ENCODE results near the gene BACE1. TPM values are rescaled to one million over a fixed set of nuclear protein-coding genes. Genes with fewer than 3 reads are reported as not detected.

Gene BACE1
- total and polyA plus RNA-seq, 2 of the 13 experiments (the other 11 are each of a cell fraction or from before 2014, with no cell fraction given) = 7.5 to 17.9 TPM

DNA sequence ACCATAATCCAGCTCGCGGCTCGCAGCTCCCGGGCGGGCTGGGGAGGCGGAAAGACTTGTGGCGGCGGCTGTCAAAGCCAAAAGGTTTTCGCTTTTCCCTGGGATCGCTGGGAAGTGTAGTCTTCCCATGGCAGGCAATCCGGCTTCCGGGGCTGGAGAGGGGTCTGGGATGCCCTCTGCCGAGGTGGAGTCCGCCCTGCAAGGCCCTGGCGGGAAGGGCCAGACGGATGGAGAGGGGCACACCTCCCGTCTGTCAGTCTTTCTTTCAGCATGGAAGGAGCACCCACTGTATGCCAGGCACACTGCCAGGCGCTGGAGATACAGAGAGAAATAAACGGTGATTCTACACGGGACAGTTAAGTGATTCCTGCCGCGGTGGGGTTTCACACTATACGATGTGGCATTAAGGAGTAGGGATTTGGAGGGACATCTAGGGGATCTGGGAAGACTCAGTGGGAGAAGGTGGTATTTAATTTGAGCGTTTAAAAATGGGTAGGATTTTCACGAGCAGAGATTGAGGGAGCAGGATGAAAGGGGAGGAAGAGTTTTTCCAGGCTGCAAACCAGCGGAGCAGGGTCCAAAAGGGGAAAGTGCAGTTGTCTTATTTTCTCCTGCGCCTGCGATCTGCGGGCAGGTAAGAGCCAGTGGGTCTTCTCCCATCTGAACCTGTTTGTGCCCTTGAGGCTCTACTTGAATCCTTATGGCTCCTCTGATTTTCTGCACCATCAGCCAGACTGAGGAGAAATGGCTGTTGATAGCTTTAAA, at the start of gene BACE1 (continued):
- TF ChIP-seq, protein P1, sequence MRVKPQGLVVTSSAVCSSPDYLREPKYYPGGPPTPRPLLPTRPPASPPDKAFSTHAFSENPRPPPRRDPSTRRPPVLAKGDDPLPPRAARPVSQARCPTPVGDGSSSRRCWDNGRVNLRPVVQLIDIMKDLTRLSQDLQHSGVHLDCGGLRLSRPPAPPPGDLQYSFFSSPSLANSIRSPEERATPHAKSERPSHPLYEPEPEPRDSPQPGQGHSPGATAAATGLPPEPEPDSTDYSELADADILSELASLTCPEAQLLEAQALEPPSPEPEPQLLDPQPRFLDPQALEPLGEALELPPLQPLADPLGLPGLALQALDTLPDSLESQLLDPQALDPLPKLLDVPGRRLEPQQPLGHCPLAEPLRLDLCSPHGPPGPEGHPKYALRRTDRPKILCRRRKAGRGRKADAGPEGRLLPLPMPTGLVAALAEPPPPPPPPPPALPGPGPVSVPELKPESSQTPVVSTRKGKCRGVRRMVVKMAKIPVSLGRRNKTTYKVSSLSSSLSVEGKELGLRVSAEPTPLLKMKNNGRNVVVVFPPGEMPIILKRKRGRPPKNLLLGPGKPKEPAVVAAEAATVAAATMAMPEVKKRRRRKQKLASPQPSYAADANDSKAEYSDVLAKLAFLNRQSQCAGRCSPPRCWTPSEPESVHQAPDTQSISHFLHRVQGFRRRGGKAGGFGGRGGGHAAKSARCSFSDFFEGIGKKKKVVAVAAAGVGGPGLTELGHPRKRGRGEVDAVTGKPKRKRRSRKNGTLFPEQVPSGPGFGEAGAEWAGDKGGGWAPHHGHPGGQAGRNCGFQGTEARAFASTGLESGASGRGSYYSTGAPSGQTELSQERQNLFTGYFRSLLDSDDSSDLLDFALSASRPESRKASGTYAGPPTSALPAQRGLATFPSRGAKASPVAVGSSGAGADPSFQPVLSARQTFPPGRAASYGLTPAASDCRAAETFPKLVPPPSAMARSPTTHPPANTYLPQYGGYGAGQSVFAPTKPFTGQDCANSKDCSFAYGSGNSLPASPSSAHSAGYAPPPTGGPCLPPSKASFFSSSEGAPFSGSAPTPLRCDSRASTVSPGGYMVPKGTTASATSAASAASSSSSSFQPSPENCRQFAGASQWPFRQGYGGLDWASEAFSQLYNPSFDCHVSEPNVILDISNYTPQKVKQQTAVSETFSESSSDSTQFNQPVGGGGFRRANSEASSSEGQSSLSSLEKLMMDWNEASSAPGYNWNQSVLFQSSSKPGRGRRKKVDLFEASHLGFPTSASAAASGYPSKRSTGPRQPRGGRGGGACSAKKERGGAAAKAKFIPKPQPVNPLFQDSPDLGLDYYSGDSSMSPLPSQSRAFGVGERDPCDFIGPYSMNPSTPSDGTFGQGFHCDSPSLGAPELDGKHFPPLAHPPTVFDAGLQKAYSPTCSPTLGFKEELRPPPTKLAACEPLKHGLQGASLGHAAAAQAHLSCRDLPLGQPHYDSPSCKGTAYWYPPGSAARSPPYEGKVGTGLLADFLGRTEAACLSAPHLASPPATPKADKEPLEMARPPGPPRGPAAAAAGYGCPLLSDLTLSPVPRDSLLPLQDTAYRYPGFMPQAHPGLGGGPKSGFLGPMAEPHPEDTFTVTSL (CRISPR knock-in tag; IDR thresholded peaks at IDR 0.05; ENCODE audit: borderline replicate concordance) = peak; percentile 40; the same call in 1 of the 2 replicates
- TF ChIP-seq ZNF839 (CRISPR knock-in tag; IDR thresholded peaks at IDR 0.05; ENCODE audit: borderline replicate concordance) (no peak), CHCHD3 (CRISPR knock-in tag; IDR thresholded peaks at IDR 0.05) (no peak), ZNF891 (CRISPR knock-in tag; IDR thresholded peaks at IDR 0.05) (peak; percentile 33; the same call in 1 of the 2 replicates), ZNF460 (CRISPR knock-in tag; IDR thresholded peaks at IDR 0.05; ENCODE audit: borderline replicate concordance) (no peak), ZNF121 (CRISPR knock-in tag; IDR thresholded peaks at IDR 0.05) (peak; percentile 24; the same call in 1 of the 2 replicates), STAT5B (CRISPR knock-in tag; IDR thresholded peaks at IDR 0.05) (0 out of 2 replicates have a peak, but pooled peaks have one; percentile 50), USF2 (IDR thresholded peaks at IDR 0.05; ENCODE audit: low read depth, low read length) (no peak), USF2 (CRISPR knock-in tag; IDR thresholded peaks at IDR 0.05; ENCODE audit: borderline replicate concordance) (no peak), CREB3 (CRISPR knock-in tag; IDR thresholded peaks at IDR 0.05) (no peak), ZNF639 (CRISPR knock-in tag; conservative IDR thresholded peaks at IDR 0.05) (peak; percentile 58; the same call in 1 of the 2 replicates), CEBPG (CRISPR knock-in tag; IDR thresholded peaks at IDR 0.05) (peak; percentile 39)
- TF ChIP-seq, protein P2, sequence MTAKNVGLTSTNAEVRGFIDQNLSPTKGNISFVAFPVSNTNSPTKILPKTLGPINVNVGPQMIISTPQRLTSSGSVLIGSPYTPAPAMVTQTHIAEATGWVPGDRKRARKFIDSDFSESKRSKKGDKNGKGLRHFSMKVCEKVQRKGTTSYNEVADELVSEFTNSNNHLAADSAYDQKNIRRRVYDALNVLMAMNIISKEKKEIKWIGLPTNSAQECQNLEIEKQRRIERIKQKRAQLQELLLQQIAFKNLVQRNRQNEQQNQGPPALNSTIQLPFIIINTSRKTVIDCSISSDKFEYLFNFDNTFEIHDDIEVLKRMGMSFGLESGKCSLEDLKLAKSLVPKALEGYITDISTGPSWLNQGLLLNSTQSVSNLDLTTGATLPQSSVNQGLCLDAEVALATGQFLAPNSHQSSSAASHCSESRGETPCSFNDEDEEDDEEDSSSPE (CRISPR knock-in tag; IDR thresholded peaks at IDR 0.05) = 0 out of 2 replicates have a peak, but pooled peaks have one; percentile 80
- TF ChIP-seq, protein P3, sequence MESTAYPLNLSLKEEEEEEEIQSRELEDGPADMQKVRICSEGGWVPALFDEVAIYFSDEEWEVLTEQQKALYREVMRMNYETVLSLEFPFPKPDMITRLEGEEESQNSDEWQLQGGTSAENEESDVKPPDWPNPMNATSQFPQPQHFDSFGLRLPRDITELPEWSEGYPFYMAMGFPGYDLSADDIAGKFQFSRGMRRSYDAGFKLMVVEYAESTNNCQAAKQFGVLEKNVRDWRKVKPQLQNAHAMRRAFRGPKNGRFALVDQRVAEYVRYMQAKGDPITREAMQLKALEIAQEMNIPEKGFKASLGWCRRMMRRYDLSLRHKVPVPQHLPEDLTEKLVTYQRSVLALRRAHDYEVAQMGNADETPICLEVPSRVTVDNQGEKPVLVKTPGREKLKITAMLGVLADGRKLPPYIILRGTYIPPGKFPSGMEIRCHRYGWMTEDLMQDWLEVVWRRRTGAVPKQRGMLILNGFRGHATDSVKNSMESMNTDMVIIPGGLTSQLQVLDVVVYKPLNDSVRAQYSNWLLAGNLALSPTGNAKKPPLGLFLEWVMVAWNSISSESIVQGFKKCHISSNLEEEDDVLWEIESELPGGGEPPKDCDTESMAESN (CRISPR knock-in tag; conservative IDR thresholded peaks at IDR 0.05) = 0 out of 2 replicates have a peak, but pooled peaks have one; percentile 26
